ENCODE results near the gene MRPL10.

- TF ChIP-seq EZH2 (IDR thresholded peaks at IDR 0.05; ENCODE audit: low read length, missing control alignments) (no peak), CTCF (conservative IDR thresholded peaks at IDR 0.05 in 1 of 2, IDR thresholded peaks at IDR 0.05 in 1 of 2; ENCODE audit: low read depth in 1 of 2, low read length in 2 of 2) (no peak)
Observed at GRCh38 chr17:47797797-47798196, 33.5 kb downstream of the MRPL10 start.

All from fibroblast of lung (primary cell).